Measurements from ENCODE around the gene SETD3. TPM values are rescaled to one million over a fixed set of nuclear protein-coding genes. Genes with fewer than 3 reads are reported as not detected.

SETD3 gene
- total RNA-seq, 1 donor from 2014 or later, result 47.7 TPM

DNA sequence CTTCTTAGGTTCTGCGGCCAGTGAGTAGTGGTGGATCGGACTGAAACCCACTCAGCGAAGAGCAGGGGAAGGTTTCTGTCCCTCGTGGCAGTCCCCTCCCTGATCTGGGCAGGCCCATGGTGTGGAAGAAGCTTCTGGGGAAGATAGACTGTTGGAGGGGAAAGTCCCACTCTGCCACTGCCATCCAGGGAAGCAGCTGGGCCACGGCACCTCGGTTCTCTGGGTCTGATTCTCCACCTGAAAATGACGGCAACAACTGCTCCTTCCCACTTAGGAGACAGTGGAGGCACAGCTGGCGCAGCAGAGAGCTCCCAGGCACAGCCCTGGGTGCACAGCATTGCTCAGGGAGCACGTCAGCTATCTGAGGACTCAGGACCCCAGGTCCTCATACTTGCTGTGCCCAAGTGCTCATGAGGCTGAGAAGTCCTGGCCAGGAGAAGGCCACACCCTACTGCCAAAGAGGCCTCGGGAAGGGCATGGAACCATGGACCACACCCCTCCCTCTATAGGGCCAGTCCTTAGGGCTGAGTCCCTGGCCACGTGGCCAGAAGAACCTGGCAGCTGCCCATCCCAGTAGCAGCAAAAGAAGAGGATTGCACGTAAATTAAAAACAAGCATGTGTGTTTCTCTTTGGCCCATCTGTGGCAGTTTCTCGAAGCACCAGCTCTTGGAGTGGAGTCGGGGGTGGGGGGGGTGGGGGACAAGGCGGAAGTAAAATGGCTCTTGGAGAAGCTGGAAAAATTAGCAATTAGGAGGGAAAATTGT, 123.3 kb downstream of the SETD3 start:
- DNase-seq (ENCODE audit: low spot score in 2 of 2, unreplicated experiment in 2 of 2), result no peak
- Mint-ChIP-seq H3K27ac (no peak overlapping the region), H3K4me3 (no peak overlapping the region), H3K36me3 (no peaks in the 10 kb centered on the region), H3K4me1 (peaks cover 2% of the 10 kb centered on the region), H3K9me3 (no peaks in the 10 kb centered on the region), H3K27me3 (ENCODE audit: low read depth) (no peaks in the 10 kb centered on the region)
- TF ChIP-seq, protein P1, sequence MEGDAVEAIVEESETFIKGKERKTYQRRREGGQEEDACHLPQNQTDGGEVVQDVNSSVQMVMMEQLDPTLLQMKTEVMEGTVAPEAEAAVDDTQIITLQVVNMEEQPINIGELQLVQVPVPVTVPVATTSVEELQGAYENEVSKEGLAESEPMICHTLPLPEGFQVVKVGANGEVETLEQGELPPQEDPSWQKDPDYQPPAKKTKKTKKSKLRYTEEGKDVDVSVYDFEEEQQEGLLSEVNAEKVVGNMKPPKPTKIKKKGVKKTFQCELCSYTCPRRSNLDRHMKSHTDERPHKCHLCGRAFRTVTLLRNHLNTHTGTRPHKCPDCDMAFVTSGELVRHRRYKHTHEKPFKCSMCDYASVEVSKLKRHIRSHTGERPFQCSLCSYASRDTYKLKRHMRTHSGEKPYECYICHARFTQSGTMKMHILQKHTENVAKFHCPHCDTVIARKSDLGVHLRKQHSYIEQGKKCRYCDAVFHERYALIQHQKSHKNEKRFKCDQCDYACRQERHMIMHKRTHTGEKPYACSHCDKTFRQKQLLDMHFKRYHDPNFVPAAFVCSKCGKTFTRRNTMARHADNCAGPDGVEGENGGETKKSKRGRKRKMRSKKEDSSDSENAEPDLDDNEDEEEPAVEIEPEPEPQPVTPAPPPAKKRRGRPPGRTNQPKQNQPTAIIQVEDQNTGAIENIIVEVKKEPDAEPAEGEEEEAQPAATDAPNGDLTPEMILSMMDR (IDR thresholded peaks at IDR 0.05; ENCODE audit: unreplicated experiment), result no peak

DNA sequence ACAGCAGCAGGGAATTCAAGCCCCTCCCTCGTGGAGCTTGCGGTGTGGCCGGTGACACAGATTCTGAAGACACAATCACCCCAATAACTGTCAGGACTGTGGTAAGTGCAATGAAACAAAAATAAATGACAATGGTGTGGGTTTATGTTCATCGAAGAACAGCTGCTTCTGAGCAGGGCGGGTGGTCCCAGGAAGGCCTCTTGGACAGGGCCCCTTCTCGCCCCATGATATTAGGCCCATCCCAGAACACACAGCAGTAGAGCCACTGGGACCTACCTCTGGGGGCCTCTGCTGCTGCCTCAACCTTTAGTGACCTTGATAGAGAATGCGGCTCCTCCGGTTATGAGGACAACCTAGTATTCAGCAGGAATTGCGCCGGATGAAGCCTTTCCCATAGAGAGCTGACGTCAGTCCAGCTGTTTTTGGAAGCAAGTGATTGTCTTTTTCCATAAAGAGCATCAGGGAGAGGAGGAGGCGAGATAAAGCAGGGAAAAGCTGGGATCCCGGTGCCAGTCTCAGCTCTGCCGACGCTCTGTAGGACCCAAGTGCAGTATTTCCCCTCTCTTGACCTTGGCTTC, 124.5 kb downstream of the SETD3 start:
- Mint-ChIP-seq H3K27ac (no peak overlapping the region), H3K9me3 (no peaks in the 10 kb centered on the region), H3K27me3 (ENCODE audit: low read depth) (no peaks in the 10 kb centered on the region), H3K36me3 (no peaks in the 10 kb centered on the region), H3K4me1 (no peaks in the 10 kb centered on the region), H3K4me3 (no peak overlapping the region)
- TF ChIP-seq, protein P1 (IDR thresholded peaks at IDR 0.05; ENCODE audit: unreplicated experiment), result no peak
- DNase-seq (ENCODE audit: low spot score in 2 of 2, unreplicated experiment in 2 of 2), result no peak

GRCh38 chr14:99354166-99354875, 126.3 kb downstream of the SETD3 start:
- no peaks in the 10 kb centered on the region for H3K27me3 Mint-ChIP-seq (ENCODE audit: low read depth)
- H3K9me3 Mint-ChIP-seq, result no peaks in the 10 kb centered on the region
- no peak overlapping the region for H3K4me3 Mint-ChIP-seq
- no peak overlapping the region for H3K27ac Mint-ChIP-seq
- DNase-seq (ENCODE audit: low spot score in 2 of 2, unreplicated experiment in 2 of 2), result no peak
- TF ChIP-seq, protein P1 (IDR thresholded peaks at IDR 0.05; ENCODE audit: unreplicated experiment), result no peak
- no peaks in the 10 kb centered on the region for H3K36me3 Mint-ChIP-seq
- peaks cover 3% of the 10 kb centered on the region for H3K4me1 Mint-ChIP-seq

- no peak overlapping the region for H3K4me3 Mint-ChIP-seq
- no peaks in the 10 kb centered on the region for H3K27me3 Mint-ChIP-seq (ENCODE audit: low read depth)
- H3K27ac Mint-ChIP-seq, result no peak overlapping the region
- TF ChIP-seq, protein P1 (IDR thresholded peaks at IDR 0.05; ENCODE audit: unreplicated experiment), result no peak
- peaks cover 7% of the 10 kb centered on the region for H3K4me1 Mint-ChIP-seq
- no peaks in the 10 kb centered on the region for H3K9me3 Mint-ChIP-seq
- DNase-seq (ENCODE audit: low spot score in 2 of 2, unreplicated experiment in 2 of 2), result no peak
- H3K36me3 Mint-ChIP-seq, result no peaks in the 10 kb centered on the region
These were observed 127.9 kb downstream of the SETD3 start for GRCh38 chr14:99352688-99353280.

GRCh38 chr14:99351166-99352007, 129.3 kb downstream of the SETD3 start:
- no peak overlapping the region for H3K27ac Mint-ChIP-seq
- peaks cover 21% of the 10 kb centered on the region for H3K4me1 Mint-ChIP-seq
- TF ChIP-seq, protein P1 (IDR thresholded peaks at IDR 0.05; ENCODE audit: unreplicated experiment), result no peak
- H3K9me3 Mint-ChIP-seq, result no peaks in the 10 kb centered on the region
- H3K36me3 Mint-ChIP-seq, result no peaks in the 10 kb centered on the region
- H3K4me3 Mint-ChIP-seq, result no peak overlapping the region
- no peak for DNase-seq (ENCODE audit: low spot score in 2 of 2, unreplicated experiment in 2 of 2)
- no peaks in the 10 kb centered on the region for H3K27me3 Mint-ChIP-seq (ENCODE audit: low read depth)

All from mesothelial cell of epicardium (in vitro differentiated cells).